Stimulated activated CD8-positive, alpha-beta memory T cell treated with anti-CD3 and anti-CD28 coated beads, Interleukin-15, amount 100 ng/mL, for 4 hours (primary cell): ENCODE data around the gene ADGRG3.
"Not testable (repeated sequence)": the region's sequence is repeated elsewhere in the genome, so short reads cannot be mapped to it uniquely, and the experiment has no call there.

Source experiments
- DNase-seq, 2 donors: peaks; one replicate each; pipeline ENCODE4 v3.0.0-alpha.2; 2020; ENCODE audit warnings: low read depth in 2 of 2

ADGRG3 gene

GRCh38 chr16:57721356-57722209 lies 53.5 kb downstream of the ADGRG3 start:
- DNase-seq, result no peak

- DNase-seq, result no peak
Measured at GRCh38 chr16:57722210-57722499, 54.0 kb downstream of the ADGRG3 start.

DNA sequence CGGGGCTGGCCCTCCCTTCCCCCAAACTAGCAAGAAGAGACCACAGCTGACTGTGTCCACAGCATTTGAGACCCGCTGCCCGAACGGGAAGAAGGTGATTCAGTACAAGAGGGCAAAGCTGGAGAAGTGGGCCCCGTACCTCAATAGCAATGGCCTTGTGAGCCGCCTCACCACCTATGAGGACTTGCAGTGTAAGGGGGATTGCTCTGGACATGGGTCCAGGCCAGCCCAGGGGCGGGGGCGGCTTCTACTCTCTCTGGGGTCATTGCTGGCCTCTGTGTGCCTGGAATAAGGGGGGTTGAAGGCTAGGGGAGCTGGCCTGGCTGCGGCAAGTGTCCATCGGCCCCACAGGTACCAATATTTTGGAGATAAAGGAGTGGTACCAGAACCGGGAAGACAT lies 54.5 kb downstream of the ADGRG3 start:
- no peak for DNase-seq

GRCh38 chr16:57723170-57723569 lies 55.1 kb downstream of the ADGRG3 start:
- DNase-seq, result no peak

DNA sequence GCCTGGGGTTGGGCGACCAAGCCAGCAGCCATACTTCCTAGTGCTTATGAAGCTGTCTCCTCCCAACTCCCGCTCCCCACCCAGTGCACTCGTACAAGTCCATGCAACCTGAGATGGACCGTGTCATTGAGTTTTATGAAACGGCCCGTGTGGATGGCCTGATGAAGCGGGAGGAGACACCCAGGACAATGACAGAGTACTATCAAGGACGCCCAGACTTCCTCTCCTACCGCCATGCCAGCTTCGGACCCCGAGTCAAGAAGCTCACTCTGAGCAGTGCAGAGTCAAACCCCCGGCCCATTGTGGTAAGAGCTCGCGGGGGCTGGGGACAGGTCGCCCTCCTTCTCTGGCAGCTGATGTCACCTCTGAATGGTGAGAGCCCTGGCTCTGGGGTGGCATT lies 56.4 kb downstream of the ADGRG3 start:
- no peak for DNase-seq

GRCh38 chr16:57725151-57725550 lies 57.0 kb downstream of the ADGRG3 start:
- DNase-seq, result no peak

GRCh38 chr16:57725554-57725953 lies 57.4 kb downstream of the ADGRG3 start:
- no peak for DNase-seq

GRCh38 chr16:57725976-57726375 lies 57.9 kb downstream of the ADGRG3 start:
- no peak for DNase-seq

DNA sequence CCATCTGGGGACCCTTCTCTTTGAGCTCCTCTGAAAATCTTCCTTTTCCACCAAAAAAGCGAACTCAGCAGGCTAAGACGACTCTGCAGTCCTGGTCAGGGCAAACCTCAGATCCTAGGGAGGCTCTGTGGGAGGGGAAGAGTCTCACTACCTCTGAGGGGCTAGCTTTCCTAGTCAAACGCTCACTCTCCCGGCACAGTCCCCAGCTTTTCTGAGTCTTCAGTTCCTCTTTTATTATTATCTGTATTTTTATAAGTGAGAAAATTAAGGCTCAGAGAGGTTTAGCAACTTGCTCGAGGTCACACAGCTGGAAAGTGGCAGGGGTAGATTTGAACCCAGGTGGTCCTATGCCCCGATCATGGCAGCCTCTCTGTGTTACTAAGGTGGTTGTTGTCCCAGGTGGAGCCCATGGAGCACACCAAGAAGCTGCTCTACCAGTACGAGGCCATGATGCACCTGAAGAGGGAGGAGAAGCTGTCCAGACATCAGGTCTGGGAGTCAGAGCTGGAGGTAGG lies 58.4 kb downstream of the ADGRG3 start:
- DNase-seq, result no peak

- no peak for DNase-seq
Measured at GRCh38 chr16:57727610-57728009, 59.5 kb downstream of the ADGRG3 start.

GRCh38 chr16:57728336-57729181 lies 60.5 kb downstream of the ADGRG3 start:
- DNase-seq, result no peak

DNA sequence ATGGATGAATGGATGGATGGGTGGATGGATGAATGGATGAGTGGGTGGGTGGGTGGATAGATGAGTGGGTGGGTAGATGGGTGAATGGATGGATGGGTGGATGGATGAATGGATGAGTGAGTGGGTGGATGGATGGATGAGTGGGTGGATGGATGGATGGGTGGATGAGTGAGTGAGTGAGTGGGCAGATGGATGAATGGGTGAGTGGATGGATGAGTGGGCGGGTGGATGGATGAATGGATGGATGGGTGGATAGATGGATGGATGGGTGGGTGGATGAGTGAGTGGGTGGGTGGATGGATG lies 61.0 kb downstream of the ADGRG3 start:
- DNase-seq, result no peak

GRCh38 chr16:57729852-57730251 lies 61.7 kb downstream of the ADGRG3 start:
- not testable (repeated sequence) for DNase-seq

- no peak for DNase-seq
Measured at GRCh38 chr16:57730771-57731730, 62.9 kb downstream of the ADGRG3 start.

DNA sequence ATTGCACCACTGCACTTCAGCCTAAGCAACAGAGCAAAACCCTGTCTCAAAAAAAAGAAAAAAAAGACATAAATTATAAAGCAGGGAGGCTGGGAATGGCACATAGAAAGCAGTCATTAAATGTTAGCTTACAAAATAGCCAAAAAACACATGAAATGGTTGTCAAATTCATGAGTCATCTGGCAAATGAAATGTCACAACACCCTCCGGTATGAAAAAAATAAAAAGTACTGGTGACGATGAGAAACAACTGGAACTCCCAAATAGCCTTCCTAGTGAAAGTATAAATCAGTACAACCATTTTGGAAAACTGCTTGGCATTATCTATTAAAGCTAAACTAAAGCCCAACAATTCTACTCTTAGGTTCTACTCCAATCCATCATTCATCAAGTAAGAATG lies 63.9 kb downstream of the ADGRG3 start:
- no peak for DNase-seq

DNA sequence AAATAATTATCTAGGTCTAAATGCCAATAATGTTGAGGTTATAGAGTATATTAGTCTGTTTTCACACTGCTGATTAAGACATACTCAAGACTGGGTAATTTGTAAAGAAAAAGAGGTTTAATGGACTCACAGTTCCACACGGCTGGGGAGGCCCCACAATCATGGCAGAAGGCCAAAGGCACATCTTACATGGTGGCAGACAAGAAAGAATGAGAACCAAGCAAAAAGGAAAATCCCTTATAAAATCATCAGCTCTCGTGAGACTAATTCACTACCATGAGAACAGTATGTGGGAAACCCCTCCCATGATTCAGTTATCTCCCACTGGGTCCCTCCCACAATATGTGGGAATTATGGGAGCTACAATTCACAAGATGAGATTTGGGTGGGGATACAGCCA lies 64.6 kb downstream of the ADGRG3 start:
- no peak for DNase-seq

GRCh38 chr16:57734308-57734924 lies 66.3 kb downstream of the ADGRG3 start:
- DNase-seq, result no peak

DNA sequence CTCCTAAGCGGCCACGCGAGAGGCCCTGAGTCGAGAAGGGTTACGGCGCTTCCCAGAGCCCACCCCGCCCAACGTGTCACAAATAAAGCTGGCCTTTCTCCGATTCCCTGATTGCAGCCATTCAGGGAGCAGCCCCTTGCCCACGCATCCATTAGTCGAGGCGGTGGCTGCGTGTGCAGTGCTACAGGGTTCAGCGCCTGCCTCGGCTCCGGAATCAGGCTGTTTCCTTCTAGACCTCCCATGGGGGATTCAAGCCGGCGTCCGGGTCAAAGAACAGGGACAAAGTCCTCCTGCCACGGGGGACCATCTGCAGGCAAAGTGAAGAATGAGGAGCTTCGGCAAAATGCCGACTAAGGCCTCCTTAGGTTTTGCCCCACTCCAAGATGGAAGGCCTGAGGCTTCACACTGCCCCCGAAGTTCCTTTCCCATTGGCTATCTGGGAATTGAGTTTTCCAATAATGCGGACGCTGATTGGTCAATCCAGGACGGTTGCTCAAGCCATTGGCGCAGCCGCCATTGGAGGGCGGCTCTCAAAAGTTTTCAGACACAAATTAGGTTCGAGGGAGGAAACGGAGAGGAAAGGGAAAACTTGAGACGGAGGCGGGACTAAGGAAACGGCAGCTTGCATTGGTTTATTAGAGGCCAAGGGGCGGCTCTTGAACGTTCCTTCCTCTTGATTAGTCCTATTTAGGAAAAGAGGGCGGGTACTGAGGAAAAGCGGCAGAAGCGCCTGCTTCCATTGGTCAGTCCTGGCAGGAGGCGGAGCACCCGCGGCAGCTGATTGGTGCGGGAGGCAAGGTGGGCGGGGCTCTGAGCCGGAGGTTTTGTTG lies 67.0 kb downstream of the ADGRG3 start:
- peak; percentile 93 to 94 for DNase-seq

- DNase-seq, result no peak
Measured at GRCh38 chr16:57735755-57736418, 67.8 kb downstream of the ADGRG3 start, which contains the start of gene KATNB1. Gene KATNB1, plus strand, starts transcription at chr16:57735770. Its CDS starts 1,474 bp downstream, at chr16:57737244.
